Transverse colon (tissue), 4 donors: ENCODE results near the gene NEURL1B. TPM values are rescaled to one million over a fixed set of nuclear protein-coding genes. Genes with fewer than 3 reads are reported as not detected.

Source experiments
- DNase-seq: peaks from one replicate; pipeline ENCODE4 v3.0.0-alpha.2; 2019
- H3K27ac ChIP-seq, 4 donors: fragments of 200-600 bp; sonication (generic); 2 replicates each; pipeline ENCODE4 v1.5.1; 2016 to 2018; ENCODE audit warnings: inconsistent platforms in 4 of 4
- H3K27me3 ChIP-seq: fragments of 200-600 bp; sonication (generic); 2 replicates; pipeline ENCODE4 v1.5.1; 2017; ENCODE audit warnings: inconsistent platforms
- H3K36me3 ChIP-seq, 4 donors: fragments of 200-600 bp; sonication (generic); 2 replicates each; pipeline ENCODE4 v1.5.1; 2017 to 2019; ENCODE audit warnings: inconsistent platforms in 4 of 4
- H3K4me1 ChIP-seq, 4 donors: fragments of 200-600 bp; sonication (generic); 2 replicates each; pipeline ENCODE4 v1.5.1; 2017 to 2020; ENCODE audit warnings: inconsistent platforms in 4 of 4
- H3K4me3 ChIP-seq, 4 donors: fragments of 200-600 bp; sonication (generic); 1 replicate in 1 of 4; 2 replicates in 3 of 4; pipeline versions ENCODE4 v1.5.1 to v1.6.1; 2017 to 2019; ENCODE audit warnings: inconsistent platforms in 4 of 4
- H3K9me3 ChIP-seq, 2 donors: fragments of 200-600 bp; sonication (generic); 2 replicates each; pipeline ENCODE4 v1.5.1; 2017 to 2019; ENCODE audit warnings: inconsistent platforms in 2 of 2
- CTCF ChIP-seq, 5 experiments: fragments of 200-600 bp in 3 of 5; fragments of 450-650 bp in 2 of 5; sonication (generic) in 3 of 5; IDR thresholded peaks; 1 replicate in 2 of 5; 2 replicates in 3 of 5; pipeline ENCODE4 v1.5.1; 2016 to 2017; ENCODE audit warnings: antibody characterized with exemption in 5 of 5, inconsistent platforms in 3 of 5, mild to moderate bottlenecking in 2 of 5, moderate library complexity in 1 of 5
- EP300 ChIP-seq: sonication (generic); formaldehyde crosslinking; IDR thresholded peaks from one replicate; pipeline ENCODE4 v1.6.1; 2017; ENCODE audit warnings: antibody characterized with exemption, low read depth
- POLR2A ChIP-seq: fragments of 450-650 bp; IDR thresholded peaks from one replicate; pipeline ENCODE4 v1.6.1; 2016; ENCODE audit warnings: antibody characterized with exemption, mild to moderate bottlenecking, moderate library complexity
- POLR2AphosphoS5 ChIP-seq, 3 donors: sonication (generic); formaldehyde crosslinking; IDR thresholded peaks; one replicate each; pipeline ENCODE4 v1.6.1; 2016; ENCODE audit warnings: antibody characterized with exemption in 3 of 3
- WGBS, 2 donors: methylation state at CpG; one replicate each; pipeline ENCODE4 v1.1.5; 2018; ENCODE audit warnings: low coverage in 1 of 2; 5-methylcytosine and 5-hydroxymethylcytosine counted together
- in situ Hi-C, 4 donors: fragments of 200-750 bp; cut with MboI; loops; one replicate each; pipeline versions ENCODE4 v1.15.0 to v1.15.1; 2017; ENCODE audit warnings: low sequenced_read_pairs in 3 of 4, low pct_ligation_motif_present in 1 of 4, low pct_unique_long_range_greater_than_20kb in 1 of 4
- intact Hi-C: fragments of 100-400 bp; cut with DNase I; formaldehyde crosslinking; loops from one replicate; pipeline ENCODE4 v1.15.1; 2023; ENCODE audit warnings: low total_unique reads
- total RNA-seq, 4 donors: library from RNA; depleted of rRNA; stranded (reverse); fragments of >200 nt; gene quantifications; one replicate each; pipeline ENCODE4 v1.1.0, GENCODE V29; 2016

Gene NEURL1B
- total RNA-seq, 4 donors from 2014 or later = 74.6 to 168 (median 94.5) TPM

- TF ChIP-seq POLR2AphosphoS5 (IDR thresholded peaks at IDR 0.05) = no peak
- TF ChIP-seq CTCF (IDR thresholded peaks at IDR 0.05) = no peak
- no peak for TF ChIP-seq EP300
- TF ChIP-seq POLR2A = no peak
- H3K27ac ChIP-seq = peak overlapping the region in 2 of 4 donors; percentile 46 to 56
- in situ Hi-C loops = no loop called here
- H3K36me3 ChIP-seq = no peaks in the 10 kb centered on the region
- H3K4me1 ChIP-seq = peaks cover 0 to 22% (median 7%) of the 10 kb centered on the region in 4 donors
- H3K9me3 ChIP-seq = no peaks in the 10 kb centered on the region
- intact Hi-C loops = no loop called here
- no peaks in the 10 kb centered on the region for H3K27me3 ChIP-seq
- 82% methylated on average over 5 of the region's 5 CpGs; no CpG with 5 or more reads in 1 of the 2 donors for WGBS, 2 donors
- H3K4me3 ChIP-seq = no peak overlapping the region
- no peak for DNase-seq
Observed at GRCh38 chr5:172630082-172630481, 11.0 kb upstream of the NEURL1B start.

- TF ChIP-seq CTCF (IDR thresholded peaks at IDR 0.05) (no peak), POLR2A (no peak), EP300 (no peak), POLR2AphosphoS5 (IDR thresholded peaks at IDR 0.05) (no peak)
- in situ Hi-C loops = no loop called here
- intact Hi-C loops = no loop called here
- peak overlapping the region in 2 of 4 donors; percentile 46 to 56 for H3K27ac ChIP-seq
- no peaks in the 10 kb centered on the region for H3K36me3 ChIP-seq
- H3K9me3 ChIP-seq = no peaks in the 10 kb centered on the region
- no peak overlapping the region for H3K4me3 ChIP-seq
- no peak for DNase-seq
- WGBS, 2 donors = 87% methylated on average over 6 of the region's 6 CpGs; no CpG with 5 or more reads in 1 of the 2 donors
- H3K27me3 ChIP-seq = no peaks in the 10 kb centered on the region
- peaks cover 0 to 19% (median 7%) of the 10 kb centered on the region in 4 donors for H3K4me1 ChIP-seq
Observed at GRCh38 chr5:172630482-172630881, 10.6 kb upstream of the NEURL1B start.

DNA sequence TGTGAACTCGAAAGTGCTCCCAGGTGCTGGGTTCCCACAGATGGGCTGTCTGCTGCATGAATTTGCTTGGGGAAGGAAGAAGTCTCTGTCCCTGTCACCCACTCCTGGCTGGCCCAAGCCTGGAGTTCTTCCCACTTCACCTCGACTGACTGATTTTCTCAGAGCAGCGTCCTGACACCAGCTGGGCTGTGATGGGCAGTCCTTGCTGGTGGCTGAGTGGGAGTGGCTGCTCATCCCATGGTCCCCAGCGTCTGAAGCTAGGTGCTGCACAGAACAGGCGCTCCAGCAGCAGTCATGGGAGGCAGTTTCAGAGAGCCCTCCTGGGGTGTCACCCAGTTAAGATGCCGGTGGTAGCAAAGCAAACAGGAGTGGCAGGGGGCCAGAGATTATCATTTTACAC lies 10.1 kb upstream of the NEURL1B start:
- Histone ChIP-seq H3K27ac (no peak overlapping the region), H3K27me3 (no peaks in the 10 kb centered on the region), H3K4me3 (no peak overlapping the region), H3K36me3 (no peaks in the 10 kb centered on the region), H3K4me1 (peaks cover 0 to 19% (median 7%) of the 10 kb centered on the region in 4 donors), H3K9me3 (no peaks in the 10 kb centered on the region)
- 67 to 75% methylated on average over 3 to 4 of the region's 6 CpGs for WGBS, 2 donors
- in situ Hi-C loops (no loop called here), intact Hi-C loops (no loop called here)
- DNase-seq = no peak
- TF ChIP-seq EP300 = no peak
- no peak for TF ChIP-seq CTCF (IDR thresholded peaks at IDR 0.05)
- TF ChIP-seq POLR2A = no peak
- no peak for TF ChIP-seq POLR2AphosphoS5 (IDR thresholded peaks at IDR 0.05)

DNA sequence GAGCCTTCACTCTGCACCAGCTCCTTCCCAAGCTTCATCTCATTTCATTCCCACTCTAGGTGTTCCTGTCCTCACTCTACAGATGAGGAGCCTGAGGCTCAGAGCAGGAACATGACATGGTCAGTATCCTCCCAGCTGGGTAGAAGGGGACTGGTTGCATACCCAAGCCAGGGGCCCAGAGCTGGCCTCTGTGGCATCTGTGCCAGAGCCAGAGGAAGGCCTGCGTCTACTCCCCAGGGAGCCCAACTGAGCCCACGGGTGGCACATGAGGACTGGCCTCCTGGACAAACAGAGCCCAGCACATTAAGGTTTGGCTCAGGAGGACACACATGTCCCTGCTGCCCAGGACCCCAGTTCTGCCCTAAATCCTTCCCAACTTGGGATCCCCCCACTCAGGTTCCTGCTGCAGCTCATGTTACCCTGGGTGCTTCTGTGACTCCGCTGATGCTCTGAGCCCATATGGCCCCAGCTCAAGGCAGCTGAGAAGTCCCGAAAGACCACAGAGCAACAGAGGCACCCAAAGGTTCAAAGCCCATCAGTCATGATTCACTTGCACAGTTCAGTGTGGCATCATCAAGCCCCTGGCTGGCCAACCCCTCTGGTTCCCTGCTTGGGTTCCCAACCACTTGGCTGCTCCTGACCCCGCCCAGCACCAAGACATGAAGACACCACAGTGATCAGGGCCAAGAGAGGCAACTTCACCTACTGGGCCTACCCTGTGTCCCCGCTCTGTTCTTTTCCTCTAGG lies 8.5 kb upstream of the NEURL1B start:
- no peaks in the 10 kb centered on the region for H3K9me3 ChIP-seq
- H3K4me1 ChIP-seq = peaks cover 4 to 27% (median 15%) of the 10 kb centered on the region in 4 donors
- no peak overlapping the region for H3K4me3 ChIP-seq
- H3K27me3 ChIP-seq = no peaks in the 10 kb centered on the region
- no peak overlapping the region for H3K27ac ChIP-seq
- intact Hi-C loops (no loop called here), in situ Hi-C loops (no loop called here)
- 97 to 100% methylated on average over 3 to 6 of the region's 6 CpGs for WGBS, 2 donors
- no peaks in the 10 kb centered on the region for H3K36me3 ChIP-seq
- no peak for DNase-seq
- no peak for TF ChIP-seq POLR2A
- TF ChIP-seq CTCF (IDR thresholded peaks at IDR 0.05) = no peak
- no peak for TF ChIP-seq EP300
- no peak for TF ChIP-seq POLR2AphosphoS5 (IDR thresholded peaks at IDR 0.05)
